IPS DF 19.7 (cell line): ENCODE data around the gene TPRN.
"Not testable (repeated sequence)": the region's sequence is repeated elsewhere in the genome, so short reads cannot be mapped to it uniquely, and the experiment has no call there.

ENCODE experiments used
- DNase-seq: peaks from one replicate; pipeline ENCODE4 v3.0.0-alpha.2; 2013; ENCODE audit warnings: low read depth, low spot score

Gene TPRN, protein sequence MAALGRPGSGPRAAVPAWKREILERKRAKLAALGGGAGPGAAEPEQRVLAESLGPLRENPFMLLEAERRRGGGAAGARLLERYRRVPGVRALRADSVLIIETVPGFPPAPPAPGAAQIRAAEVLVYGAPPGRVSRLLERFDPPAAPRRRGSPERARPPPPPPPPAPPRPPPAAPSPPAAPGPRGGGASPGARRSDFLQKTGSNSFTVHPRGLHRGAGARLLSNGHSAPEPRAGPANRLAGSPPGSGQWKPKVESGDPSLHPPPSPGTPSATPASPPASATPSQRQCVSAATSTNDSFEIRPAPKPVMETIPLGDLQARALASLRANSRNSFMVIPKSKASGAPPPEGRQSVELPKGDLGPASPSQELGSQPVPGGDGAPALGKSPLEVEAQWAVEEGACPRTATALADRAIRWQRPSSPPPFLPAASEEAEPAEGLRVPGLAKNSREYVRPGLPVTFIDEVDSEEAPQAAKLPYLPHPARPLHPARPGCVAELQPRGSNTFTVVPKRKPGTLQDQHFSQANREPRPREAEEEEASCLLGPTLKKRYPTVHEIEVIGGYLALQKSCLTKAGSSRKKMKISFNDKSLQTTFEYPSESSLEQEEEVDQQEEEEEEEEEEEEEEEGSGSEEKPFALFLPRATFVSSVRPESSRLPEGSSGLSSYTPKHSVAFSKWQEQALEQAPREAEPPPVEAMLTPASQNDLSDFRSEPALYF

DNA sequence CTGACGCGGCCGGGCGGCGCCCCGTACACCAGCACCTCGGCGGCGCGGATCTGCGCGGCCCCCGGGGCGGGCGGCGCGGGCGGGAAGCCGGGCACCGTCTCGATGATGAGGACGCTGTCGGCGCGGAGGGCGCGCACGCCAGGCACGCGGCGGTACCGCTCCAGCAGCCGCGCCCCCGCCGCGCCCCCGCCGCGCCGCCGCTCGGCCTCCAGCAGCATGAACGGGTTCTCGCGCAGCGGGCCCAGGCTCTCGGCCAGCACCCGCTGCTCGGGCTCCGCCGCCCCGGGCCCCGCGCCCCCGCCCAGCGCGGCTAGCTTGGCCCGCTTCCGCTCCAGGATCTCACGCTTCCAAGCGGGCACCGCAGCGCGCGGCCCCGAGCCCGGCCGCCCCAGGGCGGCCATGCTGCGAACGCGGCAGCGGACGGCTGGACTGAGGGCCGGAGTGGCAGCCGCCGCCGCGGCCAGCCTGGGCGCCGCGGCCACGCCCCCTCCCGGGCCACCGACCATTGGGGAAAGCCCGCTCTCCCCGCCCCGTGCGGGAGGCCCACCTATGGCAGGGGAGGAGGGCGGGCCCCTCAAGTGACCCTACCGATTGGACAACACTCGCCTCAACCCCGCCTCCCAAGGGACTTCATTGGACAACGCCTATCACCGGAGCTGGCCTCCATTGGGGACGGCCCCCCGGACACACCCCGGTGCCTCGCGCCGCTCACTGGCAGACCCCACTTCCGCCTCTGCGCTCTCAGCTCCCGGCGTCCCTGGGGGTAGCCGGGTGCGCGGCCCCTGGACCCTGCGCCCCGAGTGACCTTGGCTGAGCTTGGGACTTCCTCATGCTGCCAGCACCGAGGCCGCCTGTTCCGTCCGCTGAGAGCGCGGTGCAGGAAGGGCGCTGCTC lies at the start of gene TPRN:
Gene TPRN, minus strand, starts transcription at position 431 of the 894 bp plus-strand sequence. Its CDS starts 30 bp downstream, at position 401.
- DNase-seq = peak; percentile 95

DNA sequence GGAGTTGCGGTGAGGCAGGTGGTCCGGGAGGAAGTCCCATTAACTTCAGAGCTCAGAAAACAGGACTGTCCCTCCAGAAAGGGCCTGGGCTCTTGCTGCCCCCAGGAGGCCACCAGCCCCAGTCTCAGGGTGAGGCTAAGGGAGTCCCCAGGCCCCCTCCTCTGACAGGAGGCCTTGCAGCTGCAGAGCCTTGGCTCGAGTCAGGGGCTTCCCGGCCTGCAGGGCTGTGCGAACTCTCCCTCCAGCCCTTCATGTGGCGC lies 47.3 kb upstream of the TPRN start:
- DNase-seq = no peak

DNA sequence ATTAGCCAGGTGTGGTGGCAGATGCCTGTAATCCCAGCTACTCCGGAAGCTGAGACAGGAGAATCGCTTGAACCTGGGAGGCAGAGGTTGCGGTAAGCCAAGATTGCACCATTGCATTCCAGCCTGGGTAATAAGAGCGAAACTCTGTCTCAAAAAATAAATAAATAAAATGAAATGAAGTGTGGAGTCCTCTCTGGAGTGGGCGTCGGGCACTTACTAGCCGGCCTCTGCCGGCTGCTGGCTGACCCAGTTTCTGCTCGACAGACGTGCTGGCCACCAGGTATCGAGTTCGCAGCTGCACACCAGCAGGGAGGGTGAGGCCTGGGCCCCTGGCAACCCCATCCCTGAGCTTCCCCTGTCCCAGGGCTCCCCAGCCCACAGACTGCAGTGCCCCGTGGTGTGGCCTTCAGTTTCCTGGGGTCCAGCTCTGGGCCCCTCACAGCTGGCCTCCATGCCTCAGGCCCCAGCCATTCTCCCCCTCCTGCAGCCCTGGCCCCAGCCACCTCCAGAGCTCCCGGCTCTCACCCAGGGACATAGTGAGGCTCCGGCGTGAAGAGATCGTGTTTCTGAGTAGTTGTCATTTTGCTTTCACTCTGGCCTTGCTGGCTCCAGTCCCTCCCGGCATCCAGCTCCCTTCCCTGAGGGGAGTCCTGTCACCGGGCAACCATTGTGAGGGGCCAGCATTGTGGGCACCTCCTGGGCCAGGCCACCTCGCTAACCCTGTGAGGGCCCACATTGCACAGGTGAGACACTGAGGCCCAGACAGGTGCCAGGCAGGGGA lies 46.8 kb upstream of the TPRN start:
- DNase-seq = no peak

DNA sequence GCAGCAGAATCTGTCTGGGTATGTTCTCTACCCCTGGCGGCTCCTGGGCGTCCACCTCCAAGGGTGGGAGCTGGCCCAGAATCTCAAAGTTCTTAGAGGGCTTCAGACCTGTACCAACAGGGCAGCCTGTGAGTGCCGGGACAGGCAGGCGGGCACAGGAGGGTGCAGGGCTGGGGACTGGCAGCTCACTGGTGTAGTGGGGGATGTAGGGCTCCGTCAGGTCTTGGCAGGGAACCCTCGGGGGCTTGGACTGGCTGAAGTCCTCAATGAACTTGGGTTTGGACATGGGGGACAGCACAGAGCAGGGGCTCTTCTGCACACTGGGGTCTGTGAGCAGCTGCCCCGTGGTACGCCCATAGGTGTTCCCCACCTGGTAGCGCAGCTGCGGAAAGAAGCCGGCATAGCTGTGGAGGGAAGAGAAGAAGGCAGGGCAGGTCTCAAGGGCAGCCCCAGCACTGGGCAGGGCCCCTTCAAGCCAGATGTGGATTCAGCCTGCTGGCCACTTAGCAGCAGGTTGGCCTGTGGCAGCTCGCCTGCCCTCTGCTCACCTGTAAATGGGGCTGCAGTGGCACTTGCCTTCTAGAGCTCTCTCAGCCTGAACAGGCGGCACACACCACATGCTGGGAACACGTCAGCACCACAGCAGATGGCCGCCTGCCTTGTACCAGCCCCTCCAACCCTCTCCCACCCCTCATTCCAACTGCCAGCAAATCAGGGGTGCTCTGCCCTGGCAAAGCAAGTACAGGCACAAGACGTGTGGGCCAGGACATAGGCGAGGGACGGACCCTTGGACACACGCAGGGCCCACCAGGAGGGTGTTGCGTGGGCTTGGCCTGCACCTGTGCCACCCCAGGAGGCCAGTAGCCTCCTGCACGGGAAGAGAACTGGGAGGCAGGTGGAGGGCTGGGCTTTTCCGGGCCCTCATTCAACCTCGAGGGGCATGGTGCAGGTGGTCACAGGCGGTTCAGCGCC lies 45.2 kb upstream of the TPRN start:
- DNase-seq = no peak

DNA sequence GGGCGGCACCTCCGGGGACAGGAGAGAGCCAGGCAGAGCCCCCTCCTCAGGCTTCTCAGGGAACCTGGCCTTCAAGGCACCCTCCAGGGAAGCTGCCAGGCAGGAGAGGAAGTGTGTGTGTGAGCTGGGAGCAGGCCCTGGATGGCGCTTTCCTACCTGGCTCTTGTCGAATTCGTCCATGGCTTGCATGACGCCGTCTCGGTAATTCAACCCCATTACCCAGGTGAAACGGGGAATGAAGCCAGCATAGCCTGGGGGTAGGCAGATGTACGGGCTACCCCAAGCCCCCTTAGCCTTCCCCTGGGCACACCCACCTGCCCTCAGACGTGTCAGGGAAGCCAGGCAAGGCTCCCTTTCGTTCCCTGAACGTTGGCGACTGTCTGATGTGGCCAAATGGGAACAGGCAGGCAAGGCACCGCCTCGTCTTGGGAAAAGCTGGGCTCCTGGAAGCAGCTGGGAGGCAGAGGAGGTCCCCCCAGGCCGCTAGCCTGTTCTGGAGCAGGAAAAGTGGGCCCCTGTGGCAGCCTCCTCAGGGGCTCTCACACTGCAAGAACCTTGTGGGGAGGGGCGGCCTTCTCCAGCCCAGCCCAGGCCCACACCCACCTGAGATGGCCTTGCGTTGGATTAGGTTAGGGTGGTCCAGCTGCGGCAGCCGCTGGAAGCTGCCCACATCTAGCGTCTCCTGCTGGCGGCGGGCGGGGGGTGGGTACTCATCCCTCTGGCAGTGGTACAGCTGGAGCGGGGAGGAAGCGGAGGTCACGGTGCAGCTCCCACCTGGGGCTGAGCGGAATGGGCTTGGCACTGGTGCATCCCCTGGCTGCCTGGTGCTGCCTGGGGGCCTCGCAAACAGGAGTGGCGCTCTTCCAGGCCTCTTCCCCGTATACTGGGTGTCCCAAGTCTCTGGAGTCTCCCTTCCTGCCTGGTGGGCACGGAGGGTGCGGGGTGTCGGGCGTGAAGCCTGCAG lies 44.2 kb upstream of the TPRN start:
- DNase-seq = no peak

DNA sequence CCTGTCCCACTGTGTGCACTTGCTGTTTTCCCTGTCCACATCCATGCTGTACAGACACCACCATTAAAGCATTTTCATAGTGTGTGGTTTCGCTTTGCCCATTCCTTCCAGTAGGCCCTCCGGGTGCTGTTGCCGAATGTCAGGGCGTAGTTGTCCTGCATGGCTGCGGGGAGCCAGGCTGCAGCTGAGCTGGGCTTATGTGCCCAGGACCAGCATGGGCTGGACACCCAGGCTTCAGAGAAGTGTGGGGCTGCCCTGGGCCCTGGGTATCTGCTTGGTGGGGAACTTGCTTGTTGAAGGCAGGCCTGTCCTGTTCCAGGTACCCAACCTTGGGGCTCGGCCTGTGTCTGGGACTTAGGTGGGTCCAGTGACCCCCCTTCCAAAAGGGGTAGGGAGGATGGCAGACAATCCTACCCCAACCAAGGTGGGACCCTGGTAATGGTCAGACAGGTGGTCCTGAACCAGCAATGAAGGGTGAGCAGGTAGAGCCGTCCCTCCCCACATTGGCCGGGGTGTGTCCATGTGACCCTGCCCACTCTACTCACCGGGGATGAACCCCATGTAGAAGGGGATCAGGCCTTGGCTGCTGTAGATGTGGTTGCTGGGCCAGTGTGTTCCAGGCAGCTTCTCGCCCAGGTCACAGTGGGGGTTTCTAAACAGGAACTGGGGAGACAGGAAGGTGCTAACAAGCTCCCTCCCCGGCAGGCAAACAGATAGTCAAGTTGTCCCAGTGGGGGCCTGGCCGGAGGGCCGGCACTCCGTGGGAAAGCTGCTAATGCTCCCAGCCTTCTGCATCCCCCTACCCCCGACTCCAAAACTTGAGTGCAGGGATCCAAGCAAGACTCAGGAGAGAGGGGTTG lies 43.3 kb upstream of the TPRN start:
- DNase-seq = no peak

DNA sequence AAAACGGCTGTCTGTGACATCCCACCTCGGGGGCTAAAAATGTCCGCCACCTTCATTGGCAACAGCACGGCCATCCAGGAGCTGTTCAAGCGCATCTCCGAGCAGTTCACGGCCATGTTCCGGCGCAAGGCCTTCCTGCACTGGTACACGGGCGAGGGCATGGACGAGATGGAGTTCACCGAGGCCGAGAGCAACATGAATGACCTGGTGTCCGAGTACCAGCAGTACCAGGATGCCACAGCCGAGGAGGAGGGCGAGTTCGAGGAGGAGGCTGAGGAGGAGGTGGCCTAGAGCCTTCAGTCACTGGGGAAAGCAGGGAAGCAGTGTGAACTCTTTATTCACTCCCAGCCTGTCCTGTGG lies 42.7 kb upstream of the TPRN start:
- DNase-seq = not testable (repeated sequence)

DNA sequence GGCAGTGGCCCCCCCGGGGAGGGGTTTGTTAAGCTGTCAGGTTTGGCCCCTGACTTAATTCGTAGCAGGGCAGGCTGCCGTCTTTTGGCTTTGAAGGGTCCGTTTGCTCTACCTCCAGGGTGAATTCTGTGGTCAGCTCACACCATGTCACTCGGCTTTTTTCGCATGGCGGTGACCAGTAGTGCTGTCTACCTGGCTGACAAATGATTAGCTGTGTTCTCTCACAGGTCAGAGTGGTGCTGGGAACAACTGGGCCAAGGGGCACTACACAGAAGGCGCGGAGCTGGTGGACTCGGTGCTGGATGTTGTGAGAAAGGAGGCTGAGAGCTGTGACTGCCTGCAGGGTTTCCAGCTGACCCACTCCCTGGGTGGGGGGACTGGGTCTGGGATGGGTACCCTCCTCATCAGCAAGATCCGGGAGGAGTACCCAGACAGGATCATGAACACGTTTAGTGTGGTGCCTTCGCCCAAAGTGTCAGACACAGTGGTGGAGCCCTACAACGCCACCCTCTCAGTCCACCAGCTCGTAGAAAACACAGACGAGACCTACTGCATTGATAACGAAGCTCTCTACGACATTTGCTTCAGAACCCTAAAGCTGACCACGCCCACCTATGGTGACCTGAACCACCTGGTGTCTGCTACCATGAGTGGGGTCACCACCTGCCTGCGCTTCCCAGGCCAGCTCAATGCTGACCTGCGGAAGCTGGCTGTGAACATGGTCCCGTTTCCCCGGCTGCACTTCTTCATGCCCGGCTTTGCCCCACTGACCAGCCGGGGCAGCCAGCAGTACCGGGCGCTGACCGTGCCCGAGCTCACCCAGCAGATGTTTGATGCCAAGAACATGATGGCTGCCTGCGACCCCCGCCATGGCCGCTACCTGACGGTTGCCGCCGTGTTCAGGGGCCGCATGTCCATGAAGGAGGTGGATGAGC lies 42.0 kb upstream of the TPRN start:
- no peak for DNase-seq

DNA sequence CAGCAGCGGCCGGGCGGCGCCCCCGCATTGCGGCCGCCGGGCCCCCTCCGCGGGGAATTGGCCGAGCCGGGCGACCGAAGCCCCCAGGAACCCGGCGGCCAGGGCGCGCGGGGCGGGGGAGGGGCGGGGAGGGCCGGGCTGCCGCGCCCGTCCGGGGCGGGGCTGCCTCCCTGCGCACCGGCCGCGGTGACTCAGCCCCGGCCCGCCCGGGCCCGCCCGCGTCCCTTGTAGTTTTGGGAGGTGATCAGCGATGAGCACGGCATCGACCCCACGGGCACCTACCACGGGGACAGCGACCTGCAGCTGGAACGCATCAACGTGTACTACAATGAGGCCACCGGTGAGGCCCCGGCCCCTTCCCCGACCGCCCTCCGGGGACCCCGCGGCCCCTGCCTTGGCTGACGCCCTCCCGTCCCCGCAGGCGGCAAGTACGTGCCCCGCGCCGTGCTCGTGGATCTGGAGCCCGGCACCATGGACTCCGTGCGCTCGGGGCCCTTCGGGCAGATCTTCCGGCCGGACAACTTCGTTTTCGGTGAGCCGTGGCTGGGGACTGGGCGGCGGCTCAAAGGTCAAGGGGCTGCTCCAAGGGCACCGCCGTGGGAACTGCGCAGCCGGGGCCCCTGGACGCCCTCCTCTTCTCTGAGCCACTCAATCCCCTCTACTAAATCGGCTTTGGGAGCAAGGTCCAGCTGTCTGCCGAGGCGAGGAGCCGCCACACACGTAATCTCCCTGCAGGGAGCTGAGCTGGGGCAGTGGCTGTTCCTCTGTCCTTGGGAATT lies 41.1 kb upstream of the TPRN start:
- no peak for DNase-seq

DNA sequence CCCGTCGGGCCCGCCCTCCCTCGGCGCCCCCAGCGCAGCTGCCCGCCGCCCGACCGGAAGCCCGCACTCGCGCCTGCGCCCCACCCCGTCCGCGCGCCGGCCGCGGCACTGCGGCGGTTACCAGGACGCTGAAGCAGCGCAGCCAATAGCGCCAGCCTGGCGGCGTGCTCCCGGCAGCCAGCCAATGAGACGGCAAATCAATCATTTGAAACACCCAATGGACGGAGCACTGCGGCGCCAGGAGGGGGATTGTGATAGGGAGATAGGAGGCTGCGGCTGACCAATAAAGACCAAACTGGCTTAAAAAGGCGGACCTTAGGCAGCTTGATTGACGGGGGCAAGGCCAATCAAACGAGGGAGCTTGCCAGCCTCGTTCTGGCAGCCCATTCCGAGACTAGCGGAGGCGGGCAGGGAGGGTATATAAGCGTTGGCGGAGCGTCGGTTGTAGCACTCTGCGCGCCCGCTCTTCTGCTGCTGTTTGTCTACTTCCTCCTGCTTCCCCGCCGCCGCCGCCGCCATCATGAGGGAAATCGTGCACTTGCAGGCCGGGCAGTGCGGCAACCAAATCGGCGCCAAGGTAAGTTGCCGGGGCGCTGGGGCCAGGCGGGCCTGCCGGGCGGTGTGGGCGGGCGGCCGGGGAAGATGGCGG lies 40.4 kb upstream of the TPRN start, which contains the start of gene TUBB4B:
Gene TUBB4B, plus strand, starts transcription at position 447 of the 649 bp plus-strand sequence. Its CDS starts 74 bp downstream, at position 521.
- DNase-seq = peak; percentile 100

DNA sequence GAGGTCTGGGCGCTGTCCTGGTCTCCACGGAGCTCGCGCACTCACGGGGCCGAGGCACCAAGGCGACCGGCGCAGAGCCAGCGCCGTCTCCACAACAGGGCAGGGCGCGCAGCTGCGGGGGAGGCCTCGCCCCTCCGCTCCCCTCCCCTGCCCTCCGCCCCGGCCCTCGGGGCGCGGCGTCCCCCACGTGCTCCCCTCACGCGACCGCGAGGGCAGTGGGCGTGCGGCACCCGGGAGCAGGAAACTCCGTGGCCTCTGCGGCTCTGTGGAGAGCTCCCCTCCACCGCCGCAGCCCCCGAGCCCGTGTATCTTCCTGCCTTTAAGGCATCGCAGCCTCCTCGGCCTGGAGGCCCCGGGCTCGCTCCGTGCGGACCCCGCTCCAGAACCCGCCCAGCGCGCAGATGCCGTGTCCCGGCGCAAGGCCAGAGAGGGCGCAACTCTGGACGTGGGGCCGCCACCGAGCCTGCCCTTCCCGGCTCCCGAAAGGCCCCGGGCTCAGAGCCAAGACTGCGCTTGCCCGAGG lies 39.8 kb upstream of the TPRN start:
- DNase-seq = no peak

DNA sequence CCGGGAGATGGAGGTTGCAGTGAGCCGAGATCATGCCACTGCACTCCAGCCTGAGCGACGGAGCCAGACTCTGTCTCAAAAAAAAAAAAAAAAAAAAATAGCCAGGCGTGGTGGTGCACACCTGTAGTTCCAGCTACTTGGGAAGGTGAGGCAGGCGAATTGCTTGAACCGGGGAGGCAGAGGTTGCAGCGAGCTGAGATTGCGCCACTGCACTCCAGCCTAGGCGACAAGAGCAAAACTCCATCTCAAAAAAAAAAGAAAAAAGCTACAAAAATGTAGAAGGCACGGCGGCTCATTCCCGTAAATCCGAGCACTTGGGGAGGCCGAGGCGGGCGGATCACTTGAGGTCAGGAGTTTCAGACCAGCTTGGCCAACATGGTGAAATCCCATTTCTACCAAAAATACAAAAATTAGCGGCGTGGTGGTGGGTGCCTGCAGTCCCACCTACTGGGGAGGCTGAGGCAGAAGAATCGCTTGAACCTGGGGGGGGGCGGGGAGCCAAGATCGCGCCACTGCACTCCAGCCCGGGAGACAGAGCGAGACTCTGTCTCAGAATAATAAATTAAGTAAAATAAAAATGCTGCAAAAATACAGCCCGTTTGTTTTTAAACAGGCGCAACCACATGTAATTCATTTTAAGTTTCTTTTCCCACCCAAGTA lies 39.1 kb upstream of the TPRN start:
- not testable (repeated sequence) for DNase-seq

DNA sequence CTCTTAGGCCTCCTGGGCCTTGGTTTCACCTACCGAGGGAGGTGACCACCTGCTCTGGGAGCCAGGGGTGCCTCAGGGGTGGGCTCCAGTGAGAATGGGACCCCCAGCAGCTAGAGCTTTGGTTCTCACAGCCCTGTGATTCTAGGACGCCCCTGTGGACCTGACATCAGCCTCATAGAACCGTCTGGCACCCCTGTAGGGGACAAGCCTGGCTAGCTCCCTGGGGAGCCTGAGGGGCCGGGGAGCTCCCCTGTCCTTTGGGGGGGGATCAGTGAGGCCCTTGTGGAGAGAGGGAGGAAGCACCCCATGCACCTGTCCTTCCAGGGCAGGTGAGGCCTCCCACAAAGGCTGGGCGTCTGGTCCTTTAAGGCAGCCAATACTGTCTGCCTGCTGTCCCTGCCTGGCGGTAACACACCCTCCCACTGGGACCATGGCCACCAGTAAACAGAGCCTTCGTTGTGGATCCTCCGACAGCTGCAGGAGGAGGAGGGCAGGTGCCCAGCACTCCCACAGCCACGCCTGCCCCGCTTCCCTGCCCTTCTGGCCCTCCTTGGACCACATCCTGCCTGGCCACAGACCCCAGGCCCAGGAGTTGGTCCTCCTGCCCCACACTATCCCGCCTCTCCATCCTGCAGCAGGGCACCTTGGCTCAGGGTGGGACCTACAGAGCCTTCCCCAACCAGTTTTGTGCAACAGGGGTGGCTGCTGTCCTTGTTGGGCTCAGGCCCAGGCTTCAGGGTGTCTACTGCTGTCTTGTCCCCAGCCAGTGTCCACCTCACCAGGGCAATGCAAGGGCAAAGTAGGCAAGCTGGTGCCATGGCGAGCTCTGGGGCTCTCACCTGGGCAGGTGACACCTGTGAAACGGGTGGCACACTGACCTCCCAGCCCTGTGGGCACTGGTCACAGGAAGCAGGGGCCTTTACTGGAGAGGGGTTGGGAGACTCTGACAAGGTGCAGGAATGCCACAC lies 37.5 kb upstream of the TPRN start:
- DNase-seq = no peak

DNA sequence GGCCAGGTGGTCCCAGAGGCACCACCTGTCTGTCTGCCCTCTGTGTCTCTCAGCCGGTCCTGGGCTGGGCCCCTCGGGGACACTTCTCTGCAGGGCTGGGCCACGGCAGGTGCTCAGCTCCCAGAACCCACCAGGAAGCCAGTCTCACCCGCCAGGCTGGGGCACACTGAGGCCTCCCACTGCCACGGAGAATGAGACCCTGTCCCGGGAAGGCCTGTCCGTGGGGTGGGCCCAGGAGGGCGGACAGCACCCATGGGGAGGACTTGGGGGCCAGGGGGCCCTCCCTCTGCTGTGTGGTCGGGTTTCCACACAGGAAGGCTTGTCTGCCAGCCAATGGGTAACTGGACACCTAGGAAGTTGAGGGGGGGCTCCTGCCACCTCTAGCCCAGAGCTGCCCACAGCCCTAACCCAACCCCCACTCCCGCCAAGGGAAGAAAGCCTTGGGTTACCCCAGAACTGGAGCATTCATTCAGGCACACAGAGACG lies 36.4 kb upstream of the TPRN start:
- DNase-seq = no peak
